GM19240 (cell line): ENCODE measurements around the gene ZXDC.

ENCODE experiments used
- DNase-seq: peaks from one replicate; pipeline ENCODE4 v3.0.0; 2011; ENCODE audit warnings: low spot score; ENCODE audit not compliant: insufficient read length

The ZXDC gene

GRCh38 chr3:126397610-126398422 is 77.9 kb downstream of the ZXDC start:
- DNase-seq, result no peak

GRCh38 chr3:126396536-126396935 is 79.2 kb downstream of the ZXDC start:
- DNase-seq, result no peak

GRCh38 chr3:126395846-126396513 is 79.7 kb downstream of the ZXDC start:
- DNase-seq, result no peak

GRCh38 chr3:126394977-126395321 is 80.7 kb downstream of the ZXDC start:
- no peak for DNase-seq

- no peak for DNase-seq
Observed at GRCh38 chr3:126394179-126394976, 81.3 kb downstream of the ZXDC start, which contains the start of gene CFAP100. Gene CFAP100 (plus strand): TSS chr3:126394909. CDS start chr3:126396001, 1,092 bp downstream.

- DNase-seq, result no peak
Observed at GRCh38 chr3:126393563-126393962, 82.1 kb downstream of the ZXDC start.

- DNase-seq, result no peak
Observed at GRCh38 chr3:126392246-126392645, 83.4 kb downstream of the ZXDC start.

- no peak for DNase-seq
Observed at GRCh38 chr3:126391631-126392030, 84.1 kb downstream of the ZXDC start.

- DNase-seq, result no peak
Observed at GRCh38 chr3:126390751-126391150, 84.9 kb downstream of the ZXDC start.

GRCh38 chr3:126390201-126390600 is 85.5 kb downstream of the ZXDC start:
- DNase-seq, result no peak

- no peak for DNase-seq
Observed at GRCh38 chr3:126389794-126390146, 85.9 kb downstream of the ZXDC start.

- peak; percentile 53 for DNase-seq
Observed at GRCh38 chr3:126389112-126389793, 86.4 kb downstream of the ZXDC start.
